ENCODE data around the gene SLC25A15. TPM values are rescaled to one million over a fixed set of nuclear protein-coding genes. Genes with fewer than 3 reads are reported as not detected.

Gene SLC25A15
- total RNA-seq, 1 experiment from 2014 or later, result 19.6 TPM

GRCh38 chr13:40812102-40812501 lies 22.7 kb downstream of the SLC25A15 start:
- POLR2A ChIA-PET (ENCODE audit: low non-redundant PET), result no interaction called here
- Histone ChIP-seq H3K27me3 (replicated peaks; ENCODE audit: insufficient read depth, low read depth, low read length, poor library complexity) (no peaks in the 10 kb centered on the region), H3K4me3 (ENCODE audit: low read depth, low read length, poor library complexity, severe bottlenecking) (no peak overlapping the region), H3K4me1 (ENCODE audit: insufficient read depth, low read length, poor library complexity, severe bottlenecking) (no peaks in the 10 kb centered on the region), H3K36me3 (ENCODE audit: insufficient read depth, low read length, poor library complexity, severe bottlenecking) (no peaks in the 10 kb centered on the region), H3K27ac (ENCODE audit: low read depth, low read length, poor library complexity, severe bottlenecking) (no peak overlapping the region), H3K9me3 (ENCODE audit: low read depth, low read length, poor library complexity, severe bottlenecking) (no peaks in the 10 kb centered on the region)
- BruUV-seq (replicated peaks), result no TSS peak
- no peak for TF ChIP-seq CTCF (conservative IDR thresholded peaks at IDR 0.05; ENCODE audit: low read depth, low read length)
- no peak for TF ChIP-seq EZH2 (IDR thresholded peaks at IDR 0.05; ENCODE audit: borderline replicate concordance, low read depth, low read length, poor library complexity, severe bottlenecking)
- DNase-seq (ENCODE audit: low spot score), result no peak
- CTCF ChIA-PET, result interaction anchor here (0.8 kb wide), 1 partner anchor 364 kb away, joined by 3 read pairs; no protein-coding TSS in a partner anchor
- intact Hi-C loops (cut with micrococcal nuclease; ENCODE audit: unreplicated experiment), result no loop called here

- Histone ChIP-seq H3K4me3 (ENCODE audit: low read depth, low read length, poor library complexity, severe bottlenecking) (no peak overlapping the region), H3K27ac (ENCODE audit: low read depth, low read length, poor library complexity, severe bottlenecking) (no peak overlapping the region), H3K36me3 (ENCODE audit: insufficient read depth, low read length, poor library complexity, severe bottlenecking) (no peaks in the 10 kb centered on the region), H3K4me1 (ENCODE audit: insufficient read depth, low read length, poor library complexity, severe bottlenecking) (no peaks in the 10 kb centered on the region), H3K27me3 (replicated peaks; ENCODE audit: insufficient read depth, low read depth, low read length, poor library complexity) (peaks cover 4% of the 10 kb centered on the region), H3K9me3 (ENCODE audit: low read depth, low read length, poor library complexity, severe bottlenecking) (no peaks in the 10 kb centered on the region)
- BruUV-seq (replicated peaks), result no TSS peak
- DNase-seq (ENCODE audit: low spot score), result no peak
- TF ChIP-seq CTCF (conservative IDR thresholded peaks at IDR 0.05; ENCODE audit: low read depth, low read length), result no peak
- no peak for TF ChIP-seq EZH2 (IDR thresholded peaks at IDR 0.05; ENCODE audit: borderline replicate concordance, low read depth, low read length, poor library complexity, severe bottlenecking)
- ChIA-PET POLR2A (ENCODE audit: low non-redundant PET) (no interaction called here), CTCF (no interaction called here)
- intact Hi-C loops (cut with micrococcal nuclease; ENCODE audit: unreplicated experiment), result no loop called here
Measured at GRCh38 chr13:40812724-40813445, 23.5 kb downstream of the SLC25A15 start.

GRCh38 chr13:40813667-40814454 lies 24.4 kb downstream of the SLC25A15 start:
- BruUV-seq (replicated peaks), result no TSS peak
- no peaks in the 10 kb centered on the region for H3K4me1 ChIP-seq (ENCODE audit: insufficient read depth, low read length, poor library complexity, severe bottlenecking)
- no peak overlapping the region for H3K27ac ChIP-seq (ENCODE audit: low read depth, low read length, poor library complexity, severe bottlenecking)
- no peaks in the 10 kb centered on the region for H3K9me3 ChIP-seq (ENCODE audit: low read depth, low read length, poor library complexity, severe bottlenecking)
- H3K4me3 ChIP-seq (ENCODE audit: low read depth, low read length, poor library complexity, severe bottlenecking), result no peak overlapping the region
- POLR2A ChIA-PET (ENCODE audit: low non-redundant PET), result no interaction called here
- H3K27me3 ChIP-seq (replicated peaks; ENCODE audit: insufficient read depth, low read depth, low read length, poor library complexity), result peaks cover 4% of the 10 kb centered on the region
- no peaks in the 10 kb centered on the region for H3K36me3 ChIP-seq (ENCODE audit: insufficient read depth, low read length, poor library complexity, severe bottlenecking)
- TF ChIP-seq EZH2 (IDR thresholded peaks at IDR 0.05; ENCODE audit: borderline replicate concordance, low read depth, low read length, poor library complexity, severe bottlenecking), result no peak
- peak; percentile 78 for TF ChIP-seq CTCF (conservative IDR thresholded peaks at IDR 0.05; ENCODE audit: low read depth, low read length)
- CTCF ChIA-PET, result no interaction called here
- peak; percentile 47 for DNase-seq (ENCODE audit: low spot score)
- intact Hi-C loops (cut with micrococcal nuclease; ENCODE audit: unreplicated experiment), result no loop called here

All from A673 (cell line).